Liver (tissue), 3 donors: ENCODE results near the gene GALNTL6.

ENCODE experiments used
- CTCF ChIP-seq: fragments of 150-350 bp; IDR thresholded peaks from 2 replicates; pipeline ENCODE4 v1.5.1; 2017; ENCODE audit warnings: improper control_type of control experiment, low read depth, low read length; ENCODE audit not compliant: missing input control
- EGR1 ChIP-seq, 2 donors: IDR thresholded peaks; 2 replicates each; pipeline ENCODE4 v1.6.1; 2016 to 2018; ENCODE audit warnings: antibody characterized with exemption in 2 of 2, low read depth in 2 of 2
- MAX ChIP-seq: IDR thresholded peaks from 2 replicates; pipeline ENCODE4 v1.6.1; 2016; ENCODE audit warnings: antibody characterized with exemption
- RAD21 ChIP-seq, 2 donors: IDR thresholded peaks; 2 replicates each; pipeline ENCODE4 v1.6.1; 2016; ENCODE audit warnings: antibody characterized with exemption in 2 of 2, mild to moderate bottlenecking in 2 of 2
- donor health status: healthy.
- donor health status: healthy.

GRCh38 chr4:172899861-172900260, 1086.7 kb downstream of the GALNTL6 start:
- TF ChIP-seq MAX (no peak), CTCF (no peak), RAD21 (IDR thresholded peaks at IDR 0.05) (no peak), EGR1 (IDR thresholded peaks at IDR 0.05; ENCODE audit: low read depth in 2 of 2) (no peak)
